ENCODE data around the gene TAF11L13.

The TAF11L13 gene

GRCh38 chr5:17666726-17667235 is 34.9 kb downstream of the TAF11L13 start:
- no peak for DNase-seq (ENCODE audit: low read depth)
- H3K4me3 ChIP-seq (ENCODE audit: low read depth, low read length) = no peak overlapping the region
- TF ChIP-seq CTCF (IDR thresholded peaks at IDR 0.05; ENCODE audit: low read depth, low read length, missing control alignments) = no peak

GRCh38 chr5:17670353-17670752 is 38.5 kb downstream of the TAF11L13 start:
- H3K4me3 ChIP-seq (ENCODE audit: low read depth, low read length) = no peak overlapping the region
- no peak for TF ChIP-seq CTCF (IDR thresholded peaks at IDR 0.05; ENCODE audit: low read depth, low read length, missing control alignments)
- DNase-seq (ENCODE audit: low read depth) = no peak

- DNase-seq (ENCODE audit: low read depth) = no peak
- TF ChIP-seq CTCF (IDR thresholded peaks at IDR 0.05; ENCODE audit: low read depth, low read length, missing control alignments) = no peak
- no peak overlapping the region for H3K4me3 ChIP-seq (ENCODE audit: low read depth, low read length)
These were observed 47.0 kb downstream of the TAF11L13 start for GRCh38 chr5:17678751-17679324.

- TF ChIP-seq CTCF (IDR thresholded peaks at IDR 0.05; ENCODE audit: low read depth, low read length, missing control alignments) = no peak
- H3K4me3 ChIP-seq (ENCODE audit: low read depth, low read length) = no peak overlapping the region
- DNase-seq (ENCODE audit: low read depth) = no peak
These were observed 47.8 kb downstream of the TAF11L13 start for GRCh38 chr5:17679597-17680203.

GRCh38 chr5:17680737-17681136 is 48.8 kb downstream of the TAF11L13 start:
- DNase-seq (ENCODE audit: low read depth) = no peak
- H3K4me3 ChIP-seq (ENCODE audit: low read depth, low read length) = no peak overlapping the region
- no peak for TF ChIP-seq CTCF (IDR thresholded peaks at IDR 0.05; ENCODE audit: low read depth, low read length, missing control alignments)
